HepG2 (cell line): ENCODE data around the gene MAP3K7CL. TPM values are rescaled to one million over a fixed set of nuclear protein-coding genes. Genes with fewer than 3 reads are reported as not detected.

Experiments
- ATAC-seq: fragments of 200-7000 bp; cut with Tn5 transposase; 3 replicates; pipeline ENCODE4 v1.9.1; 2020; ENCODE audit warnings: mild to moderate bottlenecking, moderate library complexity
- BruUV-seq: library from RNA; stranded (reverse); fragments of 400-500 nt; replicated peaks from 2 replicates; lab custom pipeline; 2021; lab: Mats Ljungman, UMichigan
- CTCF ChIA-PET: fragments of 300-600 bp; formaldehyde crosslinking; extraction: SDS; loops from one replicate; lab custom pipeline; 2021; ENCODE audit warnings: low total read pairs, inconsistent platforms, low intra/inter-chr PET ratio; lab: Yijun Ruan, JAX
- POLR2A ChIA-PET: fragments of 350-600 bp; sonication (Branson Sonifier 250); formaldehyde crosslinking; loops from one replicate; lab custom pipeline; 2020; ENCODE audit warnings: antibody characterized with exemption, inconsistent platforms; lab: Yijun Ruan, JAX
- DNase-seq: peaks from one replicate; pipeline ENCODE4 v3.0.0-alpha.2; 2015; ENCODE audit warnings: low spot score
- FAIRE-seq: peaks from 3 replicates; lab custom pipeline; 2011; peaks lifted over from hg19 to GRCh38; lab: Jason Lieb, UNC
- H2AFZ ChIP-seq: one replicate; pipeline ENCODE4 v1.6.1; 2011; ENCODE audit warnings: low read length, inconsistent platforms
- H3K27ac ChIP-seq: fragments of 300-600 bp; 3 replicates; pipeline ENCODE4 v1.8.0; 2011; ENCODE audit warnings: mixed run types, mild to moderate bottlenecking, mixed read lengths, low read length, inconsistent platforms; ENCODE audit not compliant: insufficient read depth; ENCODE audit errors: extremely low read length
- H3K27me3 ChIP-seq, 2 experiments: fragments of 200-600 bp in 1 of 2; 2 replicates in 1 of 2; 3 replicates in 1 of 2; pipeline versions ENCODE4 v1.6.0 to v1.8.0; 2011; ENCODE audit warnings: low read length in 2 of 2, mild to moderate bottlenecking in 2 of 2, moderate library complexity in 2 of 2, inconsistent platforms in 1 of 2; ENCODE audit not compliant: insufficient read depth in 2 of 2, control insufficient read depth in 1 of 2
- H3K36me3 ChIP-seq, 2 experiments: fragments of 200-600 bp in 1 of 2; replicated peaks in 1 of 2; 2 replicates in 1 of 2; 3 replicates in 1 of 2; pipeline versions ENCODE4 v1.5.1 to v1.8.0; 2011; ENCODE audit warnings: low read length in 2 of 2, inconsistent platforms in 1 of 2; ENCODE audit not compliant: insufficient read depth in 2 of 2, control insufficient read depth in 1 of 2
- H3K4me1 ChIP-seq: 2 replicates; pipeline ENCODE4 v1.5.1; 2012; ENCODE audit warnings: low read length, inconsistent platforms; ENCODE audit not compliant: insufficient read depth
- H3K4me2 ChIP-seq: 2 replicates; pipeline ENCODE4 v1.6.0; 2011; ENCODE audit warnings: low read depth, low read length, inconsistent platforms
- H3K4me3 ChIP-seq, 3 experiments: fragments of 200-600 bp in 1 of 3; sonication (generic), shearing (Covaris generic) in 1 of 3; replicated peaks in 1 of 3; 2 replicates each; pipeline ENCODE4 v1.5.1; 2011 to 2016; ENCODE audit warnings: low read length in 3 of 3, inconsistent platforms in 2 of 3, low read depth in 2 of 3, mild to moderate bottlenecking in 2 of 3, control low read depth in 1 of 3, mixed read lengths in 1 of 3; ENCODE audit not compliant: insufficient read depth in 1 of 3
- H3K79me2 ChIP-seq: one replicate; pipeline ENCODE4 v1.6.1; 2011; ENCODE audit warnings: low read length, inconsistent platforms; ENCODE audit not compliant: insufficient read depth
- H3K9ac ChIP-seq: 2 replicates; pipeline ENCODE4 v1.6.0; 2011; ENCODE audit warnings: mild to moderate bottlenecking, low read depth, low read length, inconsistent platforms; ENCODE audit not compliant: insufficient read depth
- H3K9me3 ChIP-seq: 2 replicates; pipeline ENCODE4 v1.5.1; 2012; ENCODE audit warnings: mild to moderate bottlenecking, low read length
- H4K20me1 ChIP-seq: 2 replicates; pipeline ENCODE4 v1.6.0; 2011; ENCODE audit warnings: inconsistent platforms, mild to moderate bottlenecking, low read length, moderate library complexity; ENCODE audit not compliant: insufficient read depth
- CHD4 ChIP-seq: fragments of 200-600 bp; sonication (generic); IDR thresholded peaks from 2 replicates; pipeline ENCODE4 v1.7.0; 2017; ENCODE audit warnings: mild to moderate bottlenecking, low read length, borderline replicate concordance
- EEA1 ChIP-seq: sonication (generic); formaldehyde crosslinking; IDR thresholded peaks from 2 replicates; pipeline ENCODE4 v1.5.1; 2020; ENCODE audit warnings: mild to moderate bottlenecking, missing genetic modification reagents, borderline replicate concordance
- FOSL2 ChIP-seq: sonication (generic); formaldehyde crosslinking; IDR thresholded peaks from 2 replicates; pipeline ENCODE4 v1.4.0; 2020; ENCODE audit warnings: missing genetic modification reagents
- MAFF ChIP-seq: IDR thresholded peaks from 2 replicates; pipeline ENCODE4 v1.6.1; 2011; ENCODE audit warnings: low read depth, low read length, improper control_type of control experiment
- MTF2 ChIP-seq: sonication (generic); formaldehyde crosslinking; IDR thresholded peaks from 2 replicates; pipeline ENCODE4 v1.5.0; 2020; ENCODE audit warnings: missing genetic modification reagents, borderline replicate concordance
- NONO ChIP-seq, 2 experiments: fragments of 450-650 bp in 1 of 2; sonication (generic) in 1 of 2; formaldehyde crosslinking in 1 of 2; IDR thresholded peaks in 1 of 2; conservative IDR thresholded peaks in 1 of 2; 2 replicates each; pipeline versions ENCODE4 v1.6.1 to v1.8.0; 2017 to 2022; ENCODE audit warnings: mild to moderate bottlenecking in 1 of 2, missing genetic modification reagents in 1 of 2, moderate library complexity in 1 of 2
- PHB2 ChIP-seq: fragments of 450-650 bp; IDR thresholded peaks from 2 replicates; pipeline ENCODE4 v1.6.1; 2018; ENCODE audit not compliant: partially characterized antibody
- RBAK ChIP-seq: sonication (generic); formaldehyde crosslinking; IDR thresholded peaks from 2 replicates; pipeline ENCODE4 v1.5.1; 2020; ENCODE audit warnings: mild to moderate bottlenecking, missing genetic modification reagents
- SOX13 ChIP-seq, 3 experiments: fragments of 450-650 bp in 1 of 3; sonication (generic) in 1 of 3; formaldehyde crosslinking in 1 of 3; IDR thresholded peaks in 2 of 3; conservative IDR thresholded peaks in 1 of 3; 2 replicates each; pipeline versions ENCODE4 v1.5.0 to v1.6.1; 2016 to 2020; ENCODE audit warnings: antibody characterized with exemption in 1 of 3, mild to moderate bottlenecking in 1 of 3, missing compliant biosample characterization in 1 of 3, missing genetic modification reagents in 1 of 3, moderate library complexity in 1 of 3
- ZBTB34 ChIP-seq: sonication (generic); formaldehyde crosslinking; IDR thresholded peaks from 2 replicates; pipeline ENCODE4 v1.8.0; 2022; ENCODE audit warnings: mild to moderate bottlenecking, missing genetic modification reagents
- ZBTB43 ChIP-seq: sonication (generic); formaldehyde crosslinking; conservative IDR thresholded peaks from 2 replicates; pipeline ENCODE4 v1.4.0; 2020; ENCODE audit warnings: missing genetic modification reagents
- ZKSCAN5 ChIP-seq: sonication (generic); formaldehyde crosslinking; IDR thresholded peaks from 2 replicates; pipeline ENCODE4 v1.5.1; 2020; ENCODE audit warnings: mild to moderate bottlenecking, missing genetic modification reagents
- ZNF138 ChIP-seq: sonication (generic); formaldehyde crosslinking; IDR thresholded peaks from 2 replicates; pipeline ENCODE4 v1.5.0; 2020; ENCODE audit warnings: mild to moderate bottlenecking, low read depth, missing genetic modification reagents
- ZNF282 ChIP-seq: fragments of 450-650 bp; IDR thresholded peaks from 2 replicates; pipeline ENCODE4 v1.6.1; 2018; ENCODE audit not compliant: partially characterized antibody
- ZNF331 ChIP-seq: sonication (generic); formaldehyde crosslinking; IDR thresholded peaks from 2 replicates; pipeline ENCODE4 v1.4.0; 2020; ENCODE audit warnings: missing genetic modification reagents
- ZNF644 ChIP-seq: IDR thresholded peaks from 2 replicates; pipeline ENCODE4 v1.6.1; 2016; ENCODE audit warnings: low read depth
- ZSCAN31 ChIP-seq: sonication (generic); formaldehyde crosslinking; IDR thresholded peaks from 2 replicates; pipeline ENCODE4 v1.5.0; 2020; ENCODE audit warnings: low read depth, mild to moderate bottlenecking, missing genetic modification reagents
- WGBS: methylation state at CpG from one replicate; pipeline ENCODE4 v1.1.6; 2017; ENCODE audit warnings: low lambda C conversion rate; 5-methylcytosine and 5-hydroxymethylcytosine counted together
- in situ Hi-C: cut with HindIII; loops from 2 replicates; pipeline ENCODE4 v1.10.0; 2017; ENCODE audit warnings: low pct_unique_long_range_greater_than_20kb; ENCODE audit not compliant: extremely low pct_ligation_motif_present
- intact Hi-C: fragments of 100-400 bp; cut with micrococcal nuclease; formaldehyde crosslinking; loops from one replicate; pipeline ENCODE4 v1.10.0; 2022; ENCODE audit not compliant: unreplicated experiment
- polyA plus RNA-seq, 8 experiments: library from polyadenylated mRNA; depleted of rRNA in 3 of 8; stranded (reverse) in 7 of 8; unstranded in 1 of 8; fragments of >200 nt; fragmentation: Illumina TruSeq in 4 of 8; extraction: Trizol in 4 of 8; gene quantifications; 2 replicates each; pipeline versions ENCODE4 v1.2.1 to v1.2.3, GENCODE V29; 2011 to 2016; ENCODE audit warnings: low read depth in 4 of 8, missing spikeins in 1 of 8, mixed read lengths in 1 of 8; ENCODE audit not compliant: insufficient read depth in 1 of 8
- total RNA-seq, 5 experiments: library from RNA; depleted of rRNA; stranded (reverse); fragments of >200 nt; fragmentation: Illumina TruSeq; extraction: Trizol; gene quantifications; 2 replicates each; pipeline ENCODE4 v1.2.3, GENCODE V29; 2016; ENCODE audit warnings: low read depth in 1 of 5

Gene MAP3K7CL
- total and polyA plus RNA-seq, 2 of the 13 experiments (the other 11 are each of a cell fraction or from before 2014, with no cell fraction given), result 0.04 to 0.15 TPM

- H3K27me3 ChIP-seq, result no peaks in the 10 kb centered on the region
- H3K9me3 ChIP-seq, result no peaks in the 10 kb centered on the region
- H3K4me1 ChIP-seq, result peaks cover 26% of the 10 kb centered on the region
- CTCF ChIA-PET, result no interaction called here
- peak; percentile 41; the same call in 1 of the 3 replicates for ATAC-seq
- no peaks in the 10 kb centered on the region for H3K36me3 ChIP-seq
- in situ Hi-C loops, result loop anchor here (10.0 kb wide), 1 partner anchor 107 kb away; the partner anchor contains the start of gene BACH1
- H3K4me2 ChIP-seq, result no peak overlapping the region
- H3K4me3 ChIP-seq, result no peak overlapping the region
- H3K9ac ChIP-seq, result no peak overlapping the region
- DNase-seq, result peak; percentile 66
- no peak for FAIRE-seq
- TF ChIP-seq ZNF644 (CRISPR knock-in tag) (0 out of 2 replicates have a peak, but pooled peaks have one; percentile 42), SOX13 (IDR thresholded peaks at IDR 0.05) (no peak), SOX13 (CRISPR knock-in tag; conservative IDR thresholded peaks at IDR 0.05 in 1 of 2, IDR thresholded peaks at IDR 0.05 in 1 of 2) (no peak), RBAK (CRISPR knock-in tag) (no peak), ZNF282 (no peak), NONO (IDR thresholded peaks at IDR 0.05) (no peak), NONO (CRISPR knock-in tag; conservative IDR thresholded peaks at IDR 0.05) (no peak), FOSL2 (CRISPR knock-in tag) (peak; percentile 89), ZKSCAN5 (CRISPR knock-in tag) (no peak)
- TF ChIP-seq, all 625 proteins: peak for 2
- no peak overlapping the region for H2AFZ ChIP-seq
- intact Hi-C loops, result no loop called here
- no peaks in the 10 kb centered on the region for H4K20me1 ChIP-seq
- POLR2A ChIA-PET, result interaction anchor here (0.7 kb wide), 1 partner anchor 111 kb away, joined by 4 read pairs; the partner anchor contains the start of gene BACH1
- no TSS peak for BruUV-seq
- no peaks in the 10 kb centered on the region for H3K79me2 ChIP-seq
- H3K27ac ChIP-seq, result no peak overlapping the region
- 37% methylated on average over 2 of the region's 2 CpGs for WGBS
These were observed 57.5 kb downstream of the MAP3K7CL start for GRCh38 chr21:29187944-29188343.

- POLR2A ChIA-PET, result no interaction called here
- Histone ChIP-seq H3K79me2 (no peaks in the 10 kb centered on the region), H3K27ac (no peak overlapping the region), H2AFZ (no peak overlapping the region), H3K4me3 (no peak overlapping the region), H3K4me1 (peaks cover 29% of the 10 kb centered on the region), H4K20me1 (no peaks in the 10 kb centered on the region), H3K9me3 (no peaks in the 10 kb centered on the region), H3K4me2 (no peak overlapping the region), H3K36me3 (no peaks in the 10 kb centered on the region), H3K27me3 (no peaks in the 10 kb centered on the region), H3K9ac (no peak overlapping the region)
- WGBS, result 92% methylated on average over 2 of the region's 2 CpGs
- ATAC-seq (no peak), FAIRE-seq (no peak), DNase-seq (no peak)
- intact Hi-C loops, result no loop called here
- in situ Hi-C loops, result loop anchor here (10.0 kb wide), 1 partner anchor 105 kb away; the partner anchor contains the start of gene BACH1
- CTCF ChIA-PET, result no interaction called here
- BruUV-seq, result no TSS peak
- no peak for TF ChIP-seq ZBTB34
- TF ChIP-seq ZBTB43 (CRISPR knock-in tag), result no peak
- no peak for TF ChIP-seq PHB2
- no peak for TF ChIP-seq ZSCAN31
- TF ChIP-seq MAFF, result no peak
- no peak for TF ChIP-seq ZNF331 (CRISPR knock-in tag)
- no peak for TF ChIP-seq ZNF138 (CRISPR knock-in tag)
- no peak for TF ChIP-seq MTF2 (CRISPR knock-in tag)
- no peak for TF ChIP-seq EEA1 (CRISPR knock-in tag)
- TF ChIP-seq CHD4, result no peak
These were observed 58.9 kb downstream of the MAP3K7CL start for GRCh38 chr21:29189353-29189752.
